VCaP (cell line): ENCODE data around the gene NOXO1.
A peak's percentile ranks its signal among the peaks of the same experiment; 100 is the strongest.

Experiments
- H3K27ac ChIP-seq: fragments of 450-650 bp; 2 replicates; pipeline ENCODE4 v1.5.1; 2017
- TF ChIP-seq, protein P1 (sequence below): fragments of 450-650 bp; conservative IDR thresholded peaks from 2 replicates; pipeline ENCODE4 v1.5.1; 2017; ENCODE audit warnings: mild to moderate bottlenecking, moderate library complexity

Gene NOXO1

DNA sequence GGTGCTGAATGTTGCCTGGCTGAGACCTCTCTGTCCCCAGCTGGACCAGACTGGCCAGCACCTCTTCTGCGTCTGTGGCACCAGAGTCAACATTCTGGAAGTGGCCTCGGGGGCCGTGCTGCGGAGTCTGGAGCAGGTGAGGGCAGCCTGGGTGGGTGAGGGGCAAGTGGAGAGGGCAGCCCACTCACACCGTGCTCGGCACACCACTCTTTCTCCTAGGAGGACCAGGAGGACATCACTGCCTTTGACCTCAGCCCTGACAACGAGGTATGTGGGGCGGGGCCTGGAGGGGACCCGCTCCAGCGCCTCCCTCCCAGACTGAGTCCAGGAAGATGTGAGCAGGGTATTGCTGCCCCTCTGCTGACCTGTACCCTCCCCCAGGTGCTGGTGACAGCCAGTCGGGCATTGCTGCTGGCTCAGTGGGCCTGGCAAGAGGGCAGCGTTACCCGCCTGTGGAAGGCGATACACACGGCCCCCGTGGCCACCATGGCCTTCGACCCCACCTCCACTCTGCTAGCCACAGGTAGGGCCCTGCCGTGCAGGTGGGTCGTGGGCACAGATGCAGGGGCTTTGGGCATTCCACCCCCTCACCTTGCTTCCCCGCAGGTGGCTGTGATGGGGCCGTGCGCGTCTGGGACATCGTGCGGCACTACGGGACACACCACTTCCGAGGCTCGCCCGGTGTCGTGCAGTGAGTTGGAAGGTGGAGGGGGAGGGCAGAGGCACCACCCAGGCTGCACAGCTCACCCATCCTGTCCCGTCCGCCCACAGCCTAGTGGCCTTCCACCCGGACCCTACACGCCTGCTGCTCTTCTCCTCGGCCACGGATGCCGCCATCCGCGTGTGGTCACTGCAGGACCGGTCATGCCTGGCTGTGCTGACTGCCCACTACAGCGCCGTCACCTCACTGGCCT lies 6.9 kb downstream of the NOXO1 start:
- H3K27ac ChIP-seq, result no peak overlapping the region
- TF ChIP-seq, protein P1, sequence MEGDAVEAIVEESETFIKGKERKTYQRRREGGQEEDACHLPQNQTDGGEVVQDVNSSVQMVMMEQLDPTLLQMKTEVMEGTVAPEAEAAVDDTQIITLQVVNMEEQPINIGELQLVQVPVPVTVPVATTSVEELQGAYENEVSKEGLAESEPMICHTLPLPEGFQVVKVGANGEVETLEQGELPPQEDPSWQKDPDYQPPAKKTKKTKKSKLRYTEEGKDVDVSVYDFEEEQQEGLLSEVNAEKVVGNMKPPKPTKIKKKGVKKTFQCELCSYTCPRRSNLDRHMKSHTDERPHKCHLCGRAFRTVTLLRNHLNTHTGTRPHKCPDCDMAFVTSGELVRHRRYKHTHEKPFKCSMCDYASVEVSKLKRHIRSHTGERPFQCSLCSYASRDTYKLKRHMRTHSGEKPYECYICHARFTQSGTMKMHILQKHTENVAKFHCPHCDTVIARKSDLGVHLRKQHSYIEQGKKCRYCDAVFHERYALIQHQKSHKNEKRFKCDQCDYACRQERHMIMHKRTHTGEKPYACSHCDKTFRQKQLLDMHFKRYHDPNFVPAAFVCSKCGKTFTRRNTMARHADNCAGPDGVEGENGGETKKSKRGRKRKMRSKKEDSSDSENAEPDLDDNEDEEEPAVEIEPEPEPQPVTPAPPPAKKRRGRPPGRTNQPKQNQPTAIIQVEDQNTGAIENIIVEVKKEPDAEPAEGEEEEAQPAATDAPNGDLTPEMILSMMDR, result no peak

DNA sequence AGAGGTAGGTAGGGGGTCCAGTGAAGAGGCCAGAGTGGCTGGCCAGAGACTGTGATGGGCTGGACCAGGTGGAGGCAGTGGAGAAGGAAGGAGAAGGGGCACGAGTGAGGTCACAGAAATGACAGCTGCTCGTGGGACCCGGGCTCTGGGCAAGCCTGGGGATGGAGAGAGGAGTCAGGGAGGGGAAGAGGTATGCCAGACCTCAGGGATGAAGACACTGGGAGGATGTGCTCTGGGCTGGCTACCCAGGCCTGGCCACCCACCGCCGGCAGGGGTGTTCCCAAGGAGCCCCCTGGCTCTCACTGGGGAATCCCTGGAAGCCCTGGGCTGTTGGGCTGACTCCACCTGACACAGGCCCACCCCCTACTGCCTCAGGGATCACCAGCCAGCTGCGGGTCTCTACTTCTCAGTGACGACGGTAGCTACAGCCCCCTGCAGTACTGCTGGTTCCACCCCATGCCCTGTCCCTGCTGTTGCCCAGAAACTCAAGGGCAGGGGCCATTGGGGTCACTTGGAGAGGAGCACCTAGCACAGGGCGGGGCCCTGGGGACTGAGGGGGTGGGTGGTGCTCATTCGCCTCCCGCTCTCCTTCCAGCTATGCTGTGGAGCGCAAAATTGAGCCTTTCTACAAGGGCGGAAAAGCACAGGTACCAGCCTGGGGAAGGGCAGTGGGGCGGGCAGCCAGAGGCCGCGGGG lies 7.7 kb downstream of the NOXO1 start:
- H3K27ac ChIP-seq, result no peak overlapping the region
- TF ChIP-seq, protein P1, result no peak

DNA sequence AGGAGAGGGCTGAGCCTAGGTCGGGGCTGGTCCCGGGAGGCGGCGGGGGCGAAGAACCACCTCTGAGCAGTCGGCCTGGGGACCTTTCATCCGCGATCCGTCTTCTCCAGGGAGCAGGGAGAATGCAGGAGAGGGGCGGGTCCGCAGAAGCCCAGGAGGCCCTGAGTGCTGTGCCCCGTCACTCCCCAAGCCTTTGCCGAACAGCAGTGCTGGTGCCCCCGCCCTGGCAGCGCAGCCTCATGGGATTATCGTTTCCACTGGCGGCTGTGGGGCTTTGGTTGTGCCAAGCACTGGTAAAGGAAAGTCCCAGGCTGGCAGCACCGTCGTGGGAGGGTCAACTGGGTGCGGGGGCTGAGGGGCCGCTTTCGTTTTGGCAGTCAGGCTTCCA lies 8.8 kb downstream of the NOXO1 start:
- TF ChIP-seq, protein P1, result no peak
- peak overlapping the region; percentile 79 for H3K27ac ChIP-seq

DNA sequence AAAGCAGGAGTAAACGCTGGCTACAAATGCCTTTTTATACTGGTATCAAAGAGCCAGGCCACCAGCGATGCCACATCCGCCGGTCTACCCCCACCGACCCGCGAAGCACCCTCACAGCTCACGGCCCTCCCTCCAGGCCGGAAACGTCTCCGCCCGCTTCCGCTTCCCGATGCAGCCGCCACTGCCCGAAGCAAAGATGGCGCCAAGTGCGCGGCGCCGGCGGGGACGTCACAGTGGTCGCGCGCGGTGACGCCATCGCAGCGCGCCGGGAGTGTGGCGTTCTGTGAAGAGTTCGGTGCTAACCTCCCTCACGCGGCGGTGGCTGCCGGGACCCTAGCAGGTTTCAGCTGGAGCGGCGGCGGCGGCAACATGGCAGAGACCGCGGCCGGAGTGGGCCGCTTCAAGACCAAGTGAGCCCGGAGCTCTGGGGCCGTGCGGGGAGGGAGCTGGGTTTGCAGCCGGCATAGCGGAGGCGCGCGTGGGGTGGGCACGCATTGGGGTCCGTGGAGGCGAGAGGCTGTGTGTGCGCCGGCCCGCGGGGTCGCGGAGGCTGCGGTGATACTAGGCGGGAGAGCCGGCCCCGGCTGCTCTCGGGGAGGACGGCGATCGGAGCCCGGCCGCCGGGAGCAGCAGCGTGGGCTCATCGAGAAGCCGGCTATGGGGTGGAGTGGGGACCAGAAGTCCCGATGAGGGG lies 9.3 kb downstream of the NOXO1 start, which contains the start of gene TBL3:
TBL3 (plus strand) TSS at position 258 of the 694 bp plus-strand sequence; CDS start at position 370, 112 bp downstream.
- TF ChIP-seq, protein P1, result no peak
- H3K27ac ChIP-seq, result peak within 1 kb of the TSS; percentile 79

- TF ChIP-seq, protein P1, result no peak
- no peak overlapping the region for H3K27ac ChIP-seq
These were observed 12.9 kb downstream of the NOXO1 start for GRCh38 chr16:1968146-1968953.

DNA sequence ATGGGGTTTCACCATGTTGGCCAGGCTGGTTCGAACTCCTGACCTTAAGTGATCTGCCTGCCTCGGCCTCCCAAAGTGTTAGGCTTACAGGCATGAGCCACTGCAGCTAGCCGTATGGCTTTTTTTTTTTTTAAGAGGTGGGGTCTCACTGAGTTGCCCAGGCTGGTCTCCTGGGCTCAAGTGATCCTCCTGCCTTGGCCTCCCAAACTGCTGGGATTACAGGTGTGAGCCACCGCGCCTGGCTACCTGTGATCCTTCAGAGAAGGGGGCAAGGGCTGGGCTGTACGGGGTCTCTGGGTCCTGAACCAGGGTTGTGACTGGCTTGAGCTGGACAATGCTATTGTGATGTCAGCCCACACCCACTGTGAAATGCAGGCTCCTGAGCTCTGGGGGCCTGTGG lies 14.8 kb downstream of the NOXO1 start, which contains the start of gene RNF151:
RNF151 (plus strand) TSS at position 397 of the 400 bp plus-strand sequence. CDS start 26 bp downstream, outside the sequence.
- TF ChIP-seq, protein P1, result no peak
- peak within 1 kb of the TSS; percentile 84; the same call in 1 of the 2 replicates for H3K27ac ChIP-seq
